A549 treated with AZD9567 at 1 μM for 4 hours (cell line): ENCODE results near the gene OLFML3. TPM values are rescaled to one million over a fixed set of nuclear protein-coding genes. Genes with fewer than 3 reads are reported as not detected.

Source experiments
- total RNA-seq: library from RNA; stranded (reverse); fragments of 200-300 nt; extraction: Qiagen RNA extraction; gene quantifications from 5 replicates; pipeline ENCODE4 v1.2.3, GENCODE V29; 2022; ENCODE audit not compliant: insufficient read depth

Gene OLFML3
- total RNA-seq, result 1.5 to 4.3 TPM (median 3.8 TPM) in 5 replicates

DNA sequence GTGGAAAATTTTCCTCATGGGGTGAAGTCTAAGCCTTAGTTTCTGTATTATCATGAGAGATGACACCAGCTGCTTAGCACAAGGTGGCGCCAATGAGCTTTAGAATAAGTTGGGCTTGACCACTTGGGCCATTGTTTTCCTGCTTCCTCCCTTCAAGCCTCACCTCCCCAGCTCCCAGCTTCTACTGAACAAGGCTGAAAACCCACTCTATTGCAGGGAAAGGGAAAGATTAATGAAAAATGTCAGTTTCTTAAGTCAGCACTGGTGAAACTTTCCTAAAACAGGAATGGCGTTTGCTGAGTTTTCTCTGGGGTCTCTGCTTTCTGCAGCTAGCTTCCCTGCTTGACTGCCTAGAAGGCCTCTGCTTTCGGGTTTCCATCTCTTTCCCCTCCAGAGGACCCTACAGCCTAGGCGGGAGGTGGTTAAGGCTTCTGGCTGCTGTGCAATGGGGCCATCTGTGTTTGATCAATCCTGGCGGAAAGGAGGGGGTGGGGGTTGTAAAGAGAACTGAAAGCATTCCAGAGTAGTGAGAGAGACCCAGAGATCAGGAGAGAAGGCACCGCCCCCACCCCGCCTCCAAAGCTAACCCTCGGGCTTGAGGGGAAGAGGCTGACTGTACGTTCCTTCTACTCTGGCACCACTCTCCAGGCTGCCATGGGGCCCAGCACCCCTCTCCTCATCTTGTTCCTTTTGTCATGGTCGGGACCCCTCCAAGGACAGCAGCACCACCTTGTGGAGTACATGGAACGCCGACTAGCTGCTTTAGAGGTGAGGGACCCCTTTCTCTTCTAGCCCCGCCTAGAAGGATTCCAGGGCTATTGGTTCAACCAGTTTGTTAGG is at the start of gene OLFML3:
TSS of gene OLFML3 (plus strand) at position 612 of the 840 bp plus-strand sequence. CDS start at position 655, 43 bp downstream.

Other genes with a start within 250 kb of the OLFML3 start
- 11.8 to 14.9 TPM (median 13.0 TPM) in 5 replicates for gene PHTF1, start 220.0 kb upstream of the OLFML3 start, total RNA-seq
- gene RSBN1, start 167.0 kb upstream of the OLFML3 start, total RNA-seq, result 3.8 to 4.1 TPM (median 3.8 TPM) in 5 replicates
- not detected in 5 replicates for gene PTPN22, start 107.8 kb upstream of the OLFML3 start, total RNA-seq
- gene BCL2L15, start 91.9 kb upstream of the OLFML3 start, total RNA-seq, result 0.34 to 0.55 TPM (median 0.47 TPM) in 4 of 5 replicates, not detected in the other
- 7.6 to 18.4 TPM (median 8.9 TPM) in 5 replicates for gene AP4B1, start 74.7 kb upstream of the OLFML3 start, total RNA-seq
- 8.4 to 10.0 TPM (median 9.6 TPM) in 5 replicates for gene DCLRE1B, start 74.1 kb upstream of the OLFML3 start, total RNA-seq
- gene HIPK1, start 50.1 kb upstream of the OLFML3 start, total RNA-seq, result 13.9 to 19.0 TPM (median 16.0 TPM) in 5 replicates
- gene SYT6, start 174.4 kb downstream of the OLFML3 start, total RNA-seq, result 0.24 to 0.28 TPM (median 0.28 TPM) in 4 of 5 replicates, not detected in the other